Activated naive CD8-positive, alpha-beta T cell treated with anti-CD3 and anti-CD28 coated beads, Interleukin-2, amount 50 U/mL, for 16 hours (primary cell): ENCODE results near the gene CASP9.
"Not testable (repeated sequence)": the region's sequence is repeated elsewhere in the genome, so short reads cannot be mapped to it uniquely, and the experiment has no call there.

Source experiments
- DNase-seq: peaks from one replicate; pipeline ENCODE4 v3.0.0-alpha.2; 2020; ENCODE audit warnings: low read depth, low spot score

Gene CASP9

DNA sequence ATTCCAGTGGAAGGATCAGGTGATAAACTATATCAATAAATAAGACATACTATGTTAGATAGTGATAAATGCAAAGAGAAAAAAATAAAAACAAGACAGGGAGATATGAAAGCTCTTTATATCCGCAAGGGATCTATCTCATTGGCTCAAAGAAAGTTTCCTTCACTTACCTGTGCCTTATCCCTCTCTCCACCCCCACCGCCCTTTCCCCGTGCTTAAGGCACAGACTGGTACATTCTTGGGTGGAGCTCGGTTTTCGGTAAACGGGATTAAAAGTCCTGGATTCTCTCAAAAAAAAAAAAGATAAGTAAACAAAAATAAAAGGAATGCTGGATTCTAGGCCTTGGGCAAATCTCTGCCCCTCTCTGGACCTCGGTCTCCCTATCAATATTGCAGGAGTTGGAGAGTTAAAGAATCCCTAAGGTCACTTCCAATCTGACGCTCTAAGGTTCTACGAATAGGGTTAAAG, 2.0 kb upstream of the CASP9 start:
- DNase-seq = no peak

DNA sequence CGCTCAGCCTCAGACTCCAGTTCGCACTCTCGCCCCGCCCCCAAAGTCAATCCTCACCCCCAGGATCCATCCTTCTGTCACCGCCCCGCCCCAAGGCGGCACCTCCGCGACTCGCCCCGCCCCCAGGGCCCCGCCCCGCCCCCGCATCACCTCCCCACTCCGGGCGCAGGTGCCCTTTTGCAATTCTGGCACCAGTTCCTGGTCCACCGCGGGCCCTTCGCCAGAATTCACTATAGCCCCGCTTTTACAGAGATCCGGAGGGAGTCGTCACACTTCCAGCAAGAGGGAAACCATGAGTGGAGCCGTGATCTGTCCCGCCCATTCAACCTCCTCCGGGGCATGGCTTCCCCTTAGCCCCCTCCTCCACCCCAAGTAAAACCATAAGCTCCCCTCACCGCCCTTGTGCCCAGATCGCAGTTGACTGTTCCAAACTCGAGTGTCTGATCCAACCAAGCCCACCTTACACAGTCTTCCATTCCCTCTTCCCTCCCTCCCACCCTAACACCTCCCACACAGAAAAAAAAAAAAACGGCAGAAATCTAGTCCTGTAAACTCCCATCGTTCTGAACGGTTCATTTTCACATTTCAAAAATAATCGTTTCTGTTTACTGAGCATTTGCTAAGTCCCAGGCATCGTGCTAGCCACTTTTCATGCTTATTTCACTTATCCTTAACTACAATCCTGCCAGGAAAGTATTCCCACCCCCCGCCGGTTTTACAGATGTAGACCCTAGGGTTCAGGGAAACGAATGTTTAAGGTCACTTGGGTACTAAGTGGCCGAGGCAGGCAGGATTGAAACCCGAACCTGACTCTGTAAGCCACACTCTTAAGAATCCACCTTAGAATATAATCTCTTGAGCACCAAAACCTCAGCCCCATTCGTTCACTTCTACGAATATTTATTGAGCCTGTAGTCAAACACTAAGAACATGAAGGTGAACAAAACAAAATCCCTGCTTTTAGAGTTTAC, 1.3 kb upstream of the CASP9 start:
- peak; percentile 99 for DNase-seq

DNA sequence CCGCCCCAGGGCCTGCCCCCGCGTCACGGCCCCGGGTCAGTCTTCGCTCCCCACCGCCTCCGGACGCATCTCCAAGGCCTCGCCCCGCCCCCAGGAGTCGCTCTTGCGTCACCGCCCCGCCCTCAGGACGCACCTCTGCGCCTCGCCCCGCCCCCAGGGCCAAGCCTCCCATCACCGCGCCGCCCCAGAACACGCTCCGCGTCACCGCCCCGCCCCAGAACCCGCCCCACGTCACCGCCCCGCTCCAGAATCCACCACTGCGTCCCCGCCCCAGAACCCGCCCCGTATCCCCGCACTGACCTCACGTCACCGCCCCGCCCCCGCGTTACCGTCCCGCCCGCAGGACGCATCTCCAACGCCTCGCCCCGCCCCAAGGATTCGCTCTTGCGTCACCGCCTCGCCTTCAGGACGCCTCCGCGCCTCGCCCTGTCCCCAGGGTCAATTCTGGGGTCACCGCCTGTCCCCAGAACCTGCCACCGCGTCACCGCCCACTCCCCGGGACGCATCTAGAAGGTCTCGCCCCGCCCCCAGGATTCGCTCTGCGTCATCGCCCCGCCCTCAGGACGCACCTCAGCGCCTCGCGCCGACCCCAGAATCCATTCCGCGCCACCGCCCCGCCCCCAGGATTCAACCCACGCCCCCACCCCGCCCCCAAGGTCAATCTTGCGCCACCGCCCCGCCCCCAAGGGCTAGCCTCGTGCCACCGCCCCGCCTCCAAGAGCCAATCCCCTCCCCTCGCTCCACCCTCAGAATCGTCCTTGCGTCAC, 451 bp upstream of the CASP9 start:
- peak; percentile 99 for DNase-seq

DNA sequence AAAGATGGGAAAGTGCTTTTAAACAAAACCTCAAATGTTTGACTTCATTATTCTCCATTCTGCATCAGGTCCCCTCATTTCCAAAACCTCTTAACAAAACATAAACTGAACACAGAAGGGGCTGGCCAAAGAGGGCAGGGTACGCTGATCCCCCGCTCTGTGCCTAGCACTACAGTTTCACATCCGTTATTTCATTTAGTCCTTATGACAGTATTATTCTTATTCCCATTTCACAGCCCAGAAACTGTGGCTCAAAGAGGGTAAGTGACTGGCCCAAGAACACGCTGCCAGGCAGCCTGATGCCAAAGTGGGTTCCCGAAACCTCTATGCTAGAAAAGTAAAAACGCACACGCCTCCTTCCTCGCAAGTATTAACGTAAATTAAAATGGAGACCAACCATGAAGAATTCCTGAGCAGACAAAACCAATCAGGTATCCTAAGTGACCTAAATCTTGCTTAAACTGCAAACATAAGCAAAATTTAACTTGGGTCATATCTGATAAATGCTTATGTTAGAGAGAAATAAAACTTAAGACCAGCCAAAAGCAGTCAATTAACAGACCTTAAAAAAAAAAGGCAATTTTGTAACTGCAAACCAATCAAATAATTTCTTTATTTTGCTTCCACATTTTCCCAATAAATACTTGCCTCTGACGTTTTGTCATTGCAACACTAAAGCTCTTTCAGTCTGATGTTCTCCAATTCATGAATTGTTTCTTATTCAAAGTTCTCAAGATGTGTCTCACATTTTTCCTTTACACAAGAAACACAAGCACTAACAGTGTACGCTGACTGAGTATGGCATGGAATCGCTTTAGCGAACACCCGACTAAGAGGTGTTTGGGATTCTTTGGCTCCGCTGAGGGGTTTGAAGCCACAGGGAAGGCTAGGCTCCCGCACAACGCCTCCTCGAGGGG, 653 bp downstream of the CASP9 start:
- no peak for DNase-seq

DNA sequence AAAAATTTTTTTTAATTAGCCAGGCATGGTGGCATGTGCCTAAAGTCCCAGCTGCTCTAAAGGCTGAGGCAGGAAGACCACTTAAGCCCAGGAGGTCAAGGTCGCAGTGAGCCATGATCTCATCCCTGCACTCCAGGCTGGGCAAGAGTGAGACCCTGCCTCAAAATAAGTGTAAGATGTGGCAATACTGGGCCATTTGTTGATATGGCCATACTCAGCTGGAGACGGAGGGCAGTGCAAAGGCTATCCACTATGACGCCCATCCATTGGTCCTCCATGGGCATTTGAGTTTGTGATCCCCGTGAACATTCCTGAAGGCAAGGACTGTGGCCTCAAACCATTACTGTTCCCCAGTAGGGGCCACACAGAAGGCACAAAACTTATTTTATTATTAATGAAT, 1.5 kb downstream of the CASP9 start:
- no peak for DNase-seq

DNA sequence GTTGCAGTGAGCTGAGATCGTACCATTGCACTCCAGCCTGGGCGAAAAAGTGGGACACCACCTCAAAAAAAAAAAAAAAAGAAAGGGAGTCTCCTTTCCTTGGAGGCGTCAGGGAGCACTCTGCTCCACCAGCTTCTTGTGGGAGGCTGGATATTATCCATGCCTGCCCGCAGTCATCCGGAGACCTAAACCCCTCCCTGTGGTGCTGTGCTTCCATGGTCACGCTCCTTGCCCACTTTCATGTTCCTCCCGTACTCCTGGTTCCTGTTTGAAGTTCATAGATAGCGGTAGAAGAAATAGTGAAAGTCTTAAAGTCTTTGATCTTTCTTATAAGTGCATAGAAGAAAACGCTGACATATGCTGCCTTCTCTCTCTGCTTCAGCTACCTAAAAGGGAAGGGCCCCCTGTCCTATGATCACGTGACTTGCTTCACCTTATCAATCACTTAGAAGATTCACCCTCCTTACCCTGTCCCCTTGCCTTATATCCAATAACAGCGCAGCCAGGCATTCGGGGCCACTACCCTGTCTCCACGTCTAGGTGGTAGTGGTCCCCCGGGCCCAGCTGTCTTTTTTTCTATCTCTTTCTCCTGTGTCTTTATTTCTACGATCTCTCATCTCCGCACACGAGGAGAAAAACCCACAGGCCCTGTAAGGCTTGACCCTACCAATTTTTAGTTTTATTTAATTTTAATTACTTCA, 2.7 kb downstream of the CASP9 start:
- DNase-seq = not testable (repeated sequence)

DNA sequence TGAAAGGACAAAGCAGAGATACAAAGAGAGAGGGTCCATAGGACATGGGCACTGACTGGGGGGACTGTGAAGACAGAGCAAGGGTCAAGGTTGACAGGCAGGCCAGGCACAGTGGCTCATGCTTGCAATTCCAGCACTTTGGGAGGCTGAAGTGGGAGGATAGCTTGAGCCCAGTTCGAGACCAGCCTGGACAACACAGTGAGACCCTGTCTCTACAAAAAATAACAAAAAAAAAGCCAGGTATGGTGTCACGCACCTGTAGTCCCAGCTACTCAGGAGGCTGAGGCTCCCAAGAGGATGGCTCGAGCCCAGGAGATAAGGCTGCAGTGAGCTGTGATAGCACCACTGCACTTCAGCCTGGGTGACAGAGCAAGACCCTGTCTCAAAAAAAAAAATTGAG, 4.4 kb downstream of the CASP9 start:
- no peak for DNase-seq

DNA sequence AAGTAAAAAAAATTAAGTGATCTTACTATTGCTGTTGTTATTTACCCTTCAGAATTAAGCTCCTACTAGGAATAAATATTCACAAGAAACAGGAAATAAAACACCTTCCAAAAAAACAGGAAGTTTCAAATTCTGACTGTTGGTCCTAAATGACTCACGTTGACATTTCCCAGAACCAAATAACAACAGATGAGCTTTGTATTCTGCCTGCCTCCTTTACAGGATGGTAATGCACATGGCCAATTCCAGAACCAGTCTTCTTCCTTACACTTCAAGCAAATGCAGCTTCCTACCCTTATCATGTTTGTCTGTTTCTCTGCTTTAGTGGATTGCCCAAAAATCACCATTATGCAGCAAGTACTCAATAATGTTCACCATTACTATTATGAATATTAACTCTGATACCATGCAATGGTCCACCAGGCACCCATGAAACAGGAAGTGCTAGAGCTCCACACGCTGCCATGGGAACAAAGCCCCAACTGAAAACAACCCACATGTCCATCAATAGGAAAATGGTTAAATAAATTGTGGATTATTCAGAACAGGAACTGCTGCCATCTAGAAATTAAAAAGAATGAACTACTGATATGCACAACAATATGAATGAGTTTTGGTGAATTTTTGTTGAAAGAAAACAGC, 8.9 kb downstream of the CASP9 start:
- no peak for DNase-seq

DNA sequence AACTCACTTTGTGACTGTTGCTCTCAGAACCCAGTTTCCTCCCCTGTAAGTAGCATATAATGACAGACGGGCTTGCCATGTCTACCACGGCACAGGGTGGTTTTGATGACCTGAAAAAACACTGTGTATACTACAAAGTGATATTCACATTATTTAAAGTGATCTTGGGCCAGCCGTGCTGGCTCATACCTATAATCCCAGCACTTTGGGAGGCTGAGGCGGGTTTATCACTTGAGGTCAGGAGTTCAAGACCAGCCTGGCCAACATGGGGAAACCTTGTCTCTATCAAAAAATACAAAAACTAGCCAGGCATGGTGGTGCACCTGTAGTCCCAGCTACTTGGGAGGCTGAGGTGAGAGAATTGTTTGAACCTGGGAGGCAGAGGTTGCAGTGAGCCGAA, 9.5 kb downstream of the CASP9 start:
- DNase-seq = not testable (repeated sequence)

DNA sequence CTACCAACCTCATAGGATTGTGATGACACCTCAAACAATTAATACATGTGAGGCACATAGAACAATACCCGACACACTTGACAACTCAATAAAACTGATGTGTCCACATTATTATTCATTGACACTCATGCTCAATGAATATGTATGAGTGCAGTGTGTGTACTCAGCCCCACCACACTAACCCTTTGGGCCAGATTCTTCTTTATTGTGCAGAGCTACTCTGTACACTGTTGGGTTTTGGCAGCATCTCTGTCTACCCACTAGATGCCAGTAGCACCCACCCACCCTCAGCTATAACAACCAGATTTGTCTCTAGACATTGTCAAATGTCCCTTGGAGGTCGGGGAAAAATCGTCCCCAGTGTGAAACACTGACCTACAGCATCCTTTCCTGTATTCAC, 10.1 kb downstream of the CASP9 start:
- no peak for DNase-seq

DNA sequence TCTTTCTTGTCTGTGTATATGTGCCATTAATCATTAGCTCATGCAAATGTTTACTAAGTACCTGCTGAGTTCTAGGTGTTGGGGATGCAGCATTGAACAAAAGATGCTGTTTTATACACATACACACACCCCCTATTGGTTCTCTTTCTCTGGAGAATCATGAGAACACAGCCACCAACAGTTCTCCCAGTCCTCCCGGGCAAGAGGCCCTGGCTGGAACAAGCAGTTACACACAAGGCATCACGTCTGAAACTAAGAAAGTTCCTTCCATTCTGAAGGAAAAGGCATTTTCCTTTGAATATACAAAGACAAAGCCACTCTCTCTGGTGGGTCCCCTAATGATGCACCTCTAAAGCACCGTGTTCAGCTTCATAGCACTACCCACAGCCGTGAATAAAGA, 10.8 kb downstream of the CASP9 start:
- no peak for DNase-seq

DNA sequence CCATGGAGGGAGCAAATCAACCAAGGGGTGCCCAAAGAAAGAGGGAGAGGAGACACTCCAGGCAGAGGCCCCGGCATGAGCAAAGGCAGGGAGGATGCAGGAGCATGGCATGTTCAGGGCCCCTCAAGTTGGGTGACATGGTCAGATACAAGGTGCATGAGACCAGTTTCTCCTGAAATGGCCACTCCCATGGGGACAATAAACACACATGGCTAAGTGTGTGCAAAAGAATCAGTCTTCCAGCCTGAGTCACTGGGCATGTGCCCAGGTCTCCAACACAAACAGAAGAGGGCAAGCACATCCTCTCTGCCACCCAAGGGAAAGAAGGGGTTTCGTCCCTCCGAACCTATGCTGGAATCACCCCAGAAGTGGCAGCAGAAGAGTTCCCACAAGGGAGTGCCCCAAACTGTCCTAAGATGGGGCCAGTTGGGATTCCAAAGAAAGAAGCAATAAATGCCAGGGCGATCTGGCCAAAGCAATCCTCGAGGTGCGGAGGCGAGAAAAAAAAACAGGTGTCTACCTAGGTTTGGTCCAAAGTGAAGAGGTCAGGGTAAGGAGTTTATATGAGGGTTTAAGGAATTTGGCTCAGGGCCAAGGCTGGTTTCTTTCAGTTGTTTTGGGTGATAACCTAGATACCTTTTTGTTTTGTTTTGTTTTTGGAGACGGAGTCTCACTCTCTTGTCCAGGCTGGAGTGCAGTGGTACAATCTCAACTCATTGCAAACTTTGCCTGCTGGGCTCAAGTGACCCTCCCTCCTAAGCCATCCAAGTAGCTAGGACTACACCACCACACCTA, 13.2 kb downstream of the CASP9 start:
- DNase-seq = no peak

DNA sequence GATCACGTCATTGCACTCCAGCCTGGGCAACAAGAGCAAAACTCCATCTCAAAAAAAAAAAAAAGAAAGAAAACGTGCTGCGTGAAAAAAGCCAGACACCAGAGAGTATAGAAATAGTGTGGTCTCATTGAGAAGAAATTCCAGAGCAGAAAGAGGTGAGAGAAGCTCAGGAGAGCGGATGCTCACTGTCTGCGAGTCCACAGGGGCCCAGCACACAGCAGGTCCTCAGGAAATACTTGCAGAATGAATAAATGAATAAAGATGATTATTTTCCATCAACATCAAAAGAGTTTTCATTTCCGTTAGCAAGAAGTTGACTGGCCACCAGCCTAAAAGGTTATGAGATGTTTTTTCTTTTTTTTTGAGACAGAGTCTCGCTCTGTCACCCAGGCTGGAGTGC, 14.4 kb downstream of the CASP9 start:
- no peak for DNase-seq

DNA sequence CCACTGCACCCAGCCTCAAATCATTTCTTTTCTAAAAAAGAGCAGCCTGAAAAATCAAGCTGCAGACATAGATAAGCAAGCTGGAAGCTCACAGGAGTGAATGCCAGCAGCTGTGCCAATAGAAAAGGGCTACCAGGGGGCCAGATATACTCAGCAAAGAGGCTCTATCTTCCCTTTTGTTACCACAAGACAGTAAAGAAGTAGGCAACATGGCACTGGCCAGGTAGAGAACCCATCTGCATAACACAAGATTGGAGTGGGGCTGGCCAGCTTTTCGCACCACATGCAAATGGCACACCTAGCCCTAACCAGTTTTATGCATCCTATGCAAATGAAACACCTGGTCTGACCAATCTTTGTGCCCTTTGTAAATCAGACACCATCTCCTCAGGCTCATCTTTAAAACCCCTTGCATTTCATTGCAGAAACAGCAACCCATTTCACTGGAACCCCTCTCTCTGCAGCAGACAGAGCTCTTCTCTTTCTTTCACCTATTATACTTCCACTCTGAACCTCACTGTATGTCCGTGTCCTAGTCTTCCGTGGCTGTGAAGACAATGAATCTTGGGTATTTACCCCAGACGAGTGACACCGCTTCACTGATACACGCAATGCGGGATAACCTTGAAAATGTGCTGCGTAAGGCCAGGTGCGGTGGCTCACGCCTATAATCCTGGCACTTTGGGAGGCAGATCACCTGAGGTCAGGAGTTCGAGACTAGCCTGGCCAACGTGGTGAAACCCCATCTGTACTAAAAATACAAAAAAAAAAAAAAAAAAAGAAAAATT, 15.1 kb downstream of the CASP9 start:
- DNase-seq = no peak

DNA sequence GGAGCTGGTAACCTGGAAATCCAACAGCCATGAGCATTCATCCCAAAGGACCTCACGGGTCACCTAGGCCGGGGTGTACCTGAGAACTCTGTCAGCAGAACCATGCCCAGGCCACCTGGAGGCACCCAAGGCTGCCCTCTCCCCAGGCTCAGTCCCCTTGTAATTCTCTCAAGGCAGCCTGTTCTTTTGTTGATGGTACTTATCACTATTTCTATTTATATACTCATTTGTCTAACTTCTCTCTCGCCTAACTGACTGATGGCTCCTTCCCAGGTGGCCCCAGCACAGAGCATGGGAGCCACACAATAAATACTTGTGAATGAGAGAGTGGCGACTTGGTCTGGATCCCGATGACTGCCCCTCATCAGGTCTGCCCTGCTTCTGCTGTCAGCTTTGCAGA, 16.7 kb downstream of the CASP9 start:
- no peak for DNase-seq

DNA sequence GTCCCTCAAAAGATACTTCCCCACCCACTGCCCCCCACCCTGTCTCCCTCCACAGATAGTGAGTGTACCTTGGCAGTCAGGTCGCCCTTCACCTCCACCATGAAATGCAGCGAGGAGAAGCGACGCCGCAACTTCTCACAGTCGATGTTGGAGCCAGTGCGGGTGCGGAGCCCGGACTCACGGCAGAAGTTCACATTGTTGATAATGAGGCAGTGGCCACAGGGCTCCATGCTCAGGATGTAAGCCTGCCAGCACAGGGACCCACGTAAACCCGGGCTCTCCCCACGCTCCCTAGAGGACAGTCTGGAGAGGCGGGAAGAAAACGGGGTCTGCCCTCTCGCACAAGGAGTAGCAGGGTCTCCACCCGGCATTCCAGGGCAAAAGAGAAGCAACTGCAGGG, 17.2 kb downstream of the CASP9 start:
- no peak for DNase-seq

DNA sequence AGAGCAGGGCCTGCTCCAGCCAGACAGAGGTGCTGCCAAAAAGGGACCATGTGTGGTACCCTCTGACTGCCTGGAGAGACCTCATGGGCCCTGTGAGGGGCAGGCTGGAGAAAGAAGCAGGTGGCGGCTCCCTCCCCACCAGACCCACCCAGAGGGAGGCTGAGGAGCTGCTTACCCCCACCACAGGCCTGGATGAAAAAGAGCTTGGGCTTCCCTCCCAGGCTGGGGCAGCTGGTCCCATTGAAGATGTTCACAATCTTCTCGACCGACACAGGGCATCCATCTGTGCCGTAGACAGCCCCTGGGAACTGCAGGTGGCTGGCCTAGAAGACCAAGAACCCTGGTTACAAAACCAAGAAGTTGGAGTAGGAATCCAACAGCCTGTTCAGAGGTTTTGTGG, 19.6 kb downstream of the CASP9 start:
- no peak for DNase-seq

DNA sequence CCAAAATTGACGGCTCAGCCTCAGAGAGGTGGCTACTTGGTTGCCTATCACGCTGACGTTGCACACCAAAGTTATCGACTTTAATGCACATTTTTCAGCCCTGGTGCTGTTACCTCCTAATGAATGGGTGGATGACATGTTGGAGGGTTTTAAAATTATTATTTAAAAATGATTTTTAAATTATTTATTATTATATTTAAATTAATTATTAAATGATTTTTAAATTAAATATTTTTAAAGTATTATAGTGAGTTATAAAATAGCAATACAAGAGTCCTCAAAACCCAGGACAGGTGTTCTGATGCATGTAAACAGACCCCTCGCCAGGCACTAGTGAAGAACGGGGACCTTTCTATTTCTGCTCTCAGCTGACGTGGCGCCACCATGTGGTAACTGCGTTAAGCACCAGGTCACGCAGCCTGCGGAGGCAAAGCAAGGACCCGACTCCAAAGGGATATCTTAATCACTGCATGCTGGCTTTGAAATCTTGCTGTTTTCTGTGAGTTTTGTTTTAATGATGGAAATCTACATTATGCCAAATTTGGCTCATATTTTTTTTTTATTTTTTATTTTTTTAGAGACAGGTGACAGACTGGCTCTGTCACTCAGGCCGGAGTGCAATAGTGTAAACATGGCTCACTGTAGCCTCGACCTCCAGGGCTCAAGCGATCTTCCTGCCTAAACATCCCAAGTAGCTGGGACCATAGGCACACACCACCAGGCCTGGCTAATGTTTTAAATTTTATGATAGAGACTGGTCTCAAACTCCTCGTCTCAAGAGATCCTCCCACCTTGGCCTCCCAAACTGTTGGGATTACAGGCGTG, 22.6 kb downstream of the CASP9 start:
- no peak for DNase-seq
